GM12878 (cell line): ENCODE measurements around the gene MAP2K1. TPM values are rescaled to one million over a fixed set of nuclear protein-coding genes. Genes with fewer than 3 reads are reported as not detected.
A peak's percentile ranks its signal among the peaks of the same experiment; 100 is the strongest.

ENCODE experiments used
- ASH2L ChIP-seq: fragments of 300-600, 200-600 bp; sonication (generic); IDR thresholded peaks from 2 replicates; pipeline ENCODE4 v1.6.1; 2017; ENCODE audit warnings: low read depth, mild to moderate bottlenecking, borderline replicate concordance
- BCLAF1 ChIP-seq: fragments of 450-650 bp; IDR thresholded peaks from 2 replicates; pipeline ENCODE4 v1.6.1; 2017; ENCODE audit warnings: antibody characterized with exemption, mild to moderate bottlenecking, moderate library complexity
- BRCA1 ChIP-seq: IDR thresholded peaks from 2 replicates; pipeline ENCODE4 v1.6.1; 2011; ENCODE audit warnings: low read depth, low read length, improper control_type of control experiment
- CEBPB ChIP-seq, 2 experiments: fragments of 150-350 bp in 1 of 2; IDR thresholded peaks; 2 replicates each; pipeline ENCODE4 v1.6.1; 2012 to 2014; ENCODE audit warnings: low read depth in 2 of 2, low read length in 2 of 2, borderline replicate concordance in 1 of 2, inconsistent platforms in 1 of 2
- CUX1 ChIP-seq: IDR thresholded peaks from 2 replicates; pipeline ENCODE4 v1.6.1; 2012; ENCODE audit warnings: improper control_type of control experiment, low read depth, low read length; ENCODE audit not compliant: insufficient replicate concordance
- HDAC6 ChIP-seq: fragments of 200-600 bp; sonication (generic); IDR thresholded peaks from one replicate; pipeline ENCODE4 v1.8.0; 2017; ENCODE audit warnings: antibody characterized with exemption; ENCODE audit not compliant: unreplicated experiment
- IKZF2 ChIP-seq, 2 experiments: fragments of 450-650 bp; IDR thresholded peaks; 2 replicates each; pipeline ENCODE4 v1.6.1; 2017; ENCODE audit warnings: mild to moderate bottlenecking in 2 of 2, moderate library complexity in 2 of 2
- IRF4 ChIP-seq: IDR thresholded peaks from 2 replicates; pipeline ENCODE4 v1.6.1; 2011; ENCODE audit warnings: low read depth, low read length
- MXI1 ChIP-seq: fragments of 150-350 bp; IDR thresholded peaks from 2 replicates; pipeline ENCODE4 v1.6.1; 2011; ENCODE audit warnings: low read depth, mild to moderate bottlenecking, inconsistent platforms, low read length, improper control_type of control experiment
- NFXL1 ChIP-seq: fragments of 450-650 bp; IDR thresholded peaks from 2 replicates; pipeline ENCODE4 v1.6.1; 2017; ENCODE audit warnings: antibody characterized with exemption, mild to moderate bottlenecking, borderline replicate concordance
- PAX5 ChIP-seq: IDR thresholded peaks from 2 replicates; pipeline ENCODE4 v1.6.1; 2011; ENCODE audit warnings: low read depth, low read length, borderline replicate concordance
- PRDM15 ChIP-seq: fragments of 450-650 bp; formaldehyde crosslinking; IDR thresholded peaks from 2 replicates; pipeline ENCODE4 v1.4.0; 2020; ENCODE audit warnings: mild to moderate bottlenecking, moderate library complexity
- RFX5 ChIP-seq: IDR thresholded peaks from 2 replicates; pipeline ENCODE4 v1.6.1; 2011; ENCODE audit warnings: low read depth, low read length, improper control_type of control experiment
- STAT1 ChIP-seq: fragments of 450-650 bp; conservative IDR thresholded peaks from 2 replicates; pipeline ENCODE4 v1.6.1; 2014; ENCODE audit warnings: antibody characterized with exemption, mild to moderate bottlenecking
- SUPT20H ChIP-seq: IDR thresholded peaks from 2 replicates; pipeline ENCODE4 v1.6.1; 2011; ENCODE audit warnings: low read depth, mild to moderate bottlenecking, low read length, moderate library complexity, borderline replicate concordance; ENCODE audit not compliant: control insufficient read depth
- TBL1XR1 ChIP-seq: IDR thresholded peaks from 2 replicates; pipeline ENCODE4 v1.6.1; 2012; ENCODE audit warnings: low read depth, low read length, improper control_type of control experiment
- ZZZ3 ChIP-seq: IDR thresholded peaks from 2 replicates; pipeline ENCODE4 v1.6.1; 2011; ENCODE audit warnings: low read depth; ENCODE audit not compliant: control insufficient read depth, insufficient read length
- polyA plus RNA-seq, 11 experiments: library from polyadenylated mRNA; depleted of rRNA in 4 of 11; unstranded in 6 of 11; stranded (reverse) in 5 of 11; fragments of >200 nt; fragmentation: Nextera tagmentation in 4 of 11; fragmentation: Illumina TruSeq in 1 of 11; extraction: Ambion mirVana in 4 of 11; extraction: Trizol in 1 of 11; gene quantifications; 1 replicate in 1 of 11; 2 replicates in 10 of 11; pipeline versions ENCODE4 v1.2.1 to v1.2.3, GENCODE V29; 2011 to 2016; ENCODE audit warnings: inconsistent platforms in 2 of 11, missing spikeins in 2 of 11, low read depth in 1 of 11
- total RNA-seq, 4 experiments: library from RNA; depleted of rRNA in 3 of 4; stranded (reverse); fragments of >200 nt in 3 of 4; fragmentation: Illumina TruSeq in 1 of 4; extraction: Trizol in 1 of 4; gene quantifications; 2 replicates each; pipeline versions ENCODE4 v1.2.1 to v1.2.3, GENCODE V29; 2013 to 2021

The MAP2K1 gene
- total and polyA plus RNA-seq, 10 of the 15 experiments (the other 5 are each of a cell fraction or from before 2014, with no cell fraction given), result 11.2 to 112 (median 56.6) TPM

- TF ChIP-seq CUX1 (peak; percentile 38), HDAC6 (no peak), STAT1 (no peak), IKZF2 (IDR thresholded peaks at IDR 0.05) (peak in 1 of 2 experiments; percentile 35; a peak in 1 of 4 replicates), IRF4 (0 out of 2 replicates have a peak, but pooled peaks have one; percentile 36), ASH2L (no peak), RFX5 (peak; percentile 83), NFXL1 (no peak), CEBPB (IDR thresholded peaks at IDR 0.05; ENCODE audit: borderline replicate concordance in 1 of 2, low read depth in 2 of 2, low read length in 2 of 2) (no peak), SUPT20H (no peak), BRCA1 (no peak), BCLAF1 (no peak), TBL1XR1 (no peak), PRDM15 (CRISPR knock-in tag) (no peak), ZZZ3 (no peak), PAX5 (peak; percentile 63; the same call in 1 of the 2 replicates), MXI1 (peak; percentile 89)
Observed at GRCh38 chr15:66386204-66387123, at the start of gene MAP2K1 (continued).
